ENCODE results near the gene LHX3. TPM values are rescaled to one million over a fixed set of nuclear protein-coding genes. Genes with fewer than 3 reads are reported as not detected.

Gene LHX3
- total RNA-seq, 2 donors from 2014 or later = 1.3 TPM; not detected in 1

DNA sequence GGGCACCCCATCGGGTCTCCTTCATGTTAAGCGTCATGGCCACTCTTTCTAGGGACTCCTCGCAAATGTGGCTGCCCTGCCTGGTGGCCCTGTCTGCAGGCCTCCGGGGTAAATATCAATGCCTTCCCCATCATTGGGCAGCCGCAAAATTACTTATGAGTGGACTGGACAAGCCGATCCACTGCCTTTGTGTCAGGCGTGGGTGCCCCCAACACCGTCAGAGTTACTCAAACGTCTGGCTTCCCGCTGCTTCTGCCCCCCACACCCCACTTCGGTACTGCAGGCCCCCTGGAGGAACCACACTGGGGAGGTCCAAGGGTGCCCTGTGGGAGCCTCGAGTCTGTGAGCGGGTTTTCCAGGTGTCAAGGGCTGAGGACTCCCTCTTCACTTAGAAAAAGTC lies 3.8 kb downstream of the LHX3 start:
- H3K4me3 ChIP-seq = no peak overlapping the region
- no peaks in the 10 kb centered on the region for H3K36me3 ChIP-seq
- WGBS = 40% methylated on average over 13 of the region's 13 CpGs
- TF ChIP-seq POLR2AphosphoS5 (IDR thresholded peaks at IDR 0.05) = no peak
- no peak for TF ChIP-seq CTCF (IDR thresholded peaks at IDR 0.05)
- no peak for TF ChIP-seq POLR2A (IDR thresholded peaks at IDR 0.05)
- no peak for DNase-seq (ENCODE audit: low spot score)
- peaks cover 81% of the 10 kb centered on the region for H3K27me3 ChIP-seq (replicated peaks; ENCODE audit: insufficient read depth)
- no peaks in the 10 kb centered on the region for H3K4me1 ChIP-seq (replicated peaks)
- H3K9me3 ChIP-seq = no peaks in the 10 kb centered on the region
- intact Hi-C loops (cut with DNase I) = no loop called here
- H3K27ac ChIP-seq = no peak overlapping the region

- intact Hi-C loops (cut with DNase I) = no loop called here
- 35% methylated on average over 19 of the region's 19 CpGs for WGBS
Observed at GRCh38 chr9:136200424-136200823, 4.5 kb downstream of the LHX3 start.

DNA sequence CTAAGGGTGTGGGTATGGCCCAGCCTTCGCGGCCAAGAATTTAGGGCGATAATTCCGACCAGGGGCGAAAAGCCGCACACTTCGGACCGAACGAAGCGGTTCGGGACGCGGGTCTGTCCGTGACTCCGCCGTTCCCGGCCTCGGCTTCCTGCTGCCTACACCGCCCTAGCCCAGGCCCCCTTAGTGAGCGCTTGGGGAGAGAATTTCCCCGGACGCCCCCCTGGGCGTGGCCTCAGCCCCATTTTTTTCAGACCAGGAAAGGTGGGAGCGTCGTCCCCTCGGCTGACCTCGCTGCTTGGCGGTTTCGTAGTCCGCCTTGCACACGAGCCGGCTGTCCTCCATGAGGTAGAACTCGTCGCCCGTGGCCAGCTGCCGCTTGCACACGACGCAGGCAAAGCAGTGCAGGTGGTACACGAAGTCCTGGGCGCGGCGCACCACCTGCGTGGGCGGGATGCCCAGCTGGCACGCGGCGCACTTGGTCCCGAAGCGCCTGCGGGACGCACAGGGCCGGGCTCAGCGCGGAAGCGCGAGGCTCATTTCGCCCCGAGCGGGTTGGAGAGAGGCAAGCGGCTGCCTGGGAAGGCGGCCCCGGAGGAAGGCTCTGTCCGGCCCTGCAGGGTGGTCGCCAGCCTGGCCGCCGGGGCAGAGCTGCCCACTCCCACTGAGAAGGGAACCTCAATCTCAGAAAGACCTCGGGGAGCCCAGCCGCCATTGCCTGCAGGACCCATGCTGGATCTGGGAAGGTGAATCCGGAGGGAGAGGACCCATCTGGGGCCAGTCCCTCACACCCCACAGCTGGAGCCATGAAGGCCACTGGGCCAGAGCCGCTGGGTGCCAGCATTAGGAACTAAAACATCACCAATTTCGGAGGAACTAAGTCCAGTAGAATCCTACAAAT lies 5.3 kb downstream of the LHX3 start:
- Histone ChIP-seq H3K4me3 (no peak overlapping the region), H3K9me3 (no peaks in the 10 kb centered on the region), H3K27me3 (replicated peaks; ENCODE audit: insufficient read depth) (peaks cover 89% of the 10 kb centered on the region), H3K36me3 (no peaks in the 10 kb centered on the region), H3K27ac (no peak overlapping the region), H3K4me1 (replicated peaks) (no peaks in the 10 kb centered on the region)
- 6% methylated on average over 70 of the region's 71 CpGs for WGBS
- DNase-seq (ENCODE audit: low spot score) = no peak
- TF ChIP-seq POLR2A (IDR thresholded peaks at IDR 0.05) = no peak
- no peak for TF ChIP-seq CTCF (IDR thresholded peaks at IDR 0.05)
- TF ChIP-seq POLR2AphosphoS5 (IDR thresholded peaks at IDR 0.05) = no peak
- intact Hi-C loops (cut with DNase I) = no loop called here

More at GRCh38 chr9:136200424-136200823, 4.5 kb downstream of the LHX3 start:
- Histone ChIP-seq H3K4me3 (no peak overlapping the region), H3K4me1 (replicated peaks) (no peaks in the 10 kb centered on the region), H3K9me3 (no peaks in the 10 kb centered on the region), H3K27me3 (replicated peaks; ENCODE audit: insufficient read depth) (peaks cover 87% of the 10 kb centered on the region), H3K36me3 (no peaks in the 10 kb centered on the region), H3K27ac (no peak overlapping the region)
- TF ChIP-seq POLR2AphosphoS5 (IDR thresholded peaks at IDR 0.05) = no peak
- no peak for TF ChIP-seq CTCF (IDR thresholded peaks at IDR 0.05)
- no peak for TF ChIP-seq POLR2A (IDR thresholded peaks at IDR 0.05)
- no peak for DNase-seq (ENCODE audit: low spot score)

GRCh38 chr9:136198605-136199083 lies 6.3 kb downstream of the LHX3 start:
- WGBS = under 1% methylated on average over 44 of the region's 62 CpGs
- no peak for TF ChIP-seq POLR2AphosphoS5 (IDR thresholded peaks at IDR 0.05)
- no peak for TF ChIP-seq POLR2A (IDR thresholded peaks at IDR 0.05)
- TF ChIP-seq CTCF (IDR thresholded peaks at IDR 0.05) = no peak
- intact Hi-C loops (cut with DNase I) = no loop called here
- Histone ChIP-seq H3K9me3 (no peaks in the 10 kb centered on the region), H3K4me1 (replicated peaks) (no peaks in the 10 kb centered on the region), H3K4me3 (no peak overlapping the region), H3K27me3 (replicated peaks; ENCODE audit: insufficient read depth) (peaks cover 88% of the 10 kb centered on the region), H3K27ac (no peak overlapping the region), H3K36me3 (no peaks in the 10 kb centered on the region)
- no peak for DNase-seq (ENCODE audit: low spot score)

All from prostate gland (tissue), 2 donors.